Measurements from ENCODE around the gene TMEM135.
"Not testable (repeated sequence)": the region's sequence is repeated elsewhere in the genome, so short reads cannot be mapped to it uniquely, and the experiment has no call there.

The TMEM135 gene

DNA sequence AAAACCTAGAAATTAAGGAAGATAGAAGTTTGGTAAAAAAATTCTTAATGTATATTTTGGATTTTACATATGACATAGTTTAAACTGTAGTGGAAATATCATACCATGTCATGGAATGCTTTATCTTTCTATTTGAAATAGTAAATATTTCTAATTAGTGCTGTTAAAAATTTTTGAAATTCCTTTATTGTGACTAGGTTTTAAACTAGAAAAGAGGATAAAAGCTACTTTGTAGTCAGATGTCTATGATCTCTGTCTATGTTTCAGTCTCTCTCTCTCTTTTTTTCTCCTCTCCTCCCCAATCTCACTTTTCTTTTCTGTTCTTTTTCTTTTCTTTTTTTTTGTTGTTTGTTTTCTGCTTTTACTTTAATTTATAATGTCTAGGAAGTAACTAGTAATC is 226.2 kb downstream of the TMEM135 start:
- no peak overlapping the region for H2BK5ac ChIP-seq (ENCODE audit: low read length)
- H3K4me1 ChIP-seq (ENCODE audit: control insufficient read depth, low read depth, low read length): no peaks in the 10 kb centered on the region
- no peaks in the 10 kb centered on the region for H3K79me2 ChIP-seq (ENCODE audit: control insufficient read depth, insufficient read depth, low read length)
- DNase-seq: no peak
- H3K27me3 ChIP-seq (ENCODE audit: insufficient read depth, low read length, poor library complexity): no peaks in the 10 kb centered on the region
- no peak overlapping the region for H3K27ac ChIP-seq (ENCODE audit: low read depth, low read length)
- no peak overlapping the region for H3K4me2 ChIP-seq (ENCODE audit: low read length)
- H3K4me3 ChIP-seq (ENCODE audit: low read length): no peak overlapping the region
- no peak overlapping the region for H2BK15ac ChIP-seq (replicated peaks; ENCODE audit: low read depth)
- no peak overlapping the region for H2BK120ac ChIP-seq (ENCODE audit: low read depth, low read length)
- no peak overlapping the region for H3K56ac ChIP-seq (ENCODE audit: low read length)
- H3K79me1 ChIP-seq (ENCODE audit: low read length): no peaks in the 10 kb centered on the region
- no peak overlapping the region for H4K8ac ChIP-seq (ENCODE audit: low read depth, low read length)
- no peak overlapping the region for H2AK5ac ChIP-seq (ENCODE audit: low read length)
- H4K5ac ChIP-seq (ENCODE audit: low read length): no peak overlapping the region
- no peak overlapping the region for H3K9ac ChIP-seq (ENCODE audit: low read length)
- no peak overlapping the region for H3K18ac ChIP-seq (ENCODE audit: low read length)
- H3K36me3 ChIP-seq (ENCODE audit: control insufficient read depth, insufficient read depth, low read length): no peaks in the 10 kb centered on the region
- no peak overlapping the region for H3K23ac ChIP-seq (ENCODE audit: low read length)
- no peak overlapping the region for H3K4ac ChIP-seq (ENCODE audit: low read depth, low read length)

DNA sequence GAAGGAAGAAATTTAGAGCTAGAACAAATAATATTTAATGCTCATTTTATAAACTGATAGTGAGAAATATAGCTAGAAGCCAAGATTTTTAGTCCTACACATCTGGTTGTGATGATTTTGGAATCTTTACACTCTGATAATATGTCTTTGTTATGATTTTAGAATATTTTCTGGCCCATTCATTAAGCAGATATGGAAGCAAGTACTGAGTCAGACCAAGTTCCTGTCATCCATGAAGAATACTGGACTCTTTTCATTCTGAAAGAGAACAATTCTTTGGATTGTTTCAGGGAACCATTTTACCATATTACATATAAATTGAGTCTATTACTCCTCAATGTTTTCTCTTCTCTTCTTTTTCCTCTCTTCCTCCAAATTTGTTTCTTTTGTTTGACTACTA is 227.4 kb downstream of the TMEM135 start:
- H3K4me1 ChIP-seq (ENCODE audit: control insufficient read depth, low read depth, low read length): no peaks in the 10 kb centered on the region
- H3K27ac ChIP-seq (ENCODE audit: low read depth, low read length): no peak overlapping the region
- H3K27me3 ChIP-seq (ENCODE audit: insufficient read depth, low read length, poor library complexity): no peaks in the 10 kb centered on the region
- H2BK5ac ChIP-seq (ENCODE audit: low read length): no peak overlapping the region
- H3K9ac ChIP-seq (ENCODE audit: low read length): no peak overlapping the region
- H3K4ac ChIP-seq (ENCODE audit: low read depth, low read length): no peak overlapping the region
- no peak overlapping the region for H2BK15ac ChIP-seq (replicated peaks; ENCODE audit: low read depth)
- no peak overlapping the region for H4K8ac ChIP-seq (ENCODE audit: low read depth, low read length)
- H3K79me2 ChIP-seq (ENCODE audit: control insufficient read depth, insufficient read depth, low read length): no peaks in the 10 kb centered on the region
- no peaks in the 10 kb centered on the region for H3K36me3 ChIP-seq (ENCODE audit: control insufficient read depth, insufficient read depth, low read length)
- H3K4me2 ChIP-seq (ENCODE audit: low read length): no peak overlapping the region
- no peak overlapping the region for H4K5ac ChIP-seq (ENCODE audit: low read length)
- no peak overlapping the region for H3K56ac ChIP-seq (ENCODE audit: low read length)
- H3K79me1 ChIP-seq (ENCODE audit: low read length): no peaks in the 10 kb centered on the region
- no peak overlapping the region for H2AK5ac ChIP-seq (ENCODE audit: low read length)
- H3K23ac ChIP-seq (ENCODE audit: low read length): no peak overlapping the region
- no peak overlapping the region for H3K4me3 ChIP-seq (ENCODE audit: low read length)
- no peak overlapping the region for H3K18ac ChIP-seq (ENCODE audit: low read length)
- no peak for DNase-seq
- H2BK120ac ChIP-seq (ENCODE audit: low read depth, low read length): no peak overlapping the region

- no peak overlapping the region for H3K4me2 ChIP-seq (ENCODE audit: low read length)
- no peak overlapping the region for H2BK5ac ChIP-seq (ENCODE audit: low read length)
- H3K79me2 ChIP-seq (ENCODE audit: control insufficient read depth, insufficient read depth, low read length): no peaks in the 10 kb centered on the region
- H3K79me1 ChIP-seq (ENCODE audit: low read length): no peaks in the 10 kb centered on the region
- no peak overlapping the region for H3K56ac ChIP-seq (ENCODE audit: low read length)
- no peak overlapping the region for H2BK15ac ChIP-seq (replicated peaks; ENCODE audit: low read depth)
- H4K8ac ChIP-seq (ENCODE audit: low read depth, low read length): no peak overlapping the region
- no peak overlapping the region for H2AK5ac ChIP-seq (ENCODE audit: low read length)
- no peaks in the 10 kb centered on the region for H3K4me1 ChIP-seq (ENCODE audit: control insufficient read depth, low read depth, low read length)
- H3K4me3 ChIP-seq (ENCODE audit: low read length): no peak overlapping the region
- no peak for DNase-seq
- no peak overlapping the region for H2BK120ac ChIP-seq (ENCODE audit: low read depth, low read length)
- no peak overlapping the region for H3K4ac ChIP-seq (ENCODE audit: low read depth, low read length)
- H3K18ac ChIP-seq (ENCODE audit: low read length): no peak overlapping the region
- H3K27ac ChIP-seq (ENCODE audit: low read depth, low read length): no peak overlapping the region
- no peak overlapping the region for H3K9ac ChIP-seq (ENCODE audit: low read length)
- H4K5ac ChIP-seq (ENCODE audit: low read length): no peak overlapping the region
- H3K23ac ChIP-seq (ENCODE audit: low read length): no peak overlapping the region
- H3K36me3 ChIP-seq (ENCODE audit: control insufficient read depth, insufficient read depth, low read length): no peaks in the 10 kb centered on the region
- no peaks in the 10 kb centered on the region for H3K27me3 ChIP-seq (ENCODE audit: insufficient read depth, low read length, poor library complexity)
These were observed 228.2 kb downstream of the TMEM135 start for GRCh38 chr11:87265979-87266378.

DNA sequence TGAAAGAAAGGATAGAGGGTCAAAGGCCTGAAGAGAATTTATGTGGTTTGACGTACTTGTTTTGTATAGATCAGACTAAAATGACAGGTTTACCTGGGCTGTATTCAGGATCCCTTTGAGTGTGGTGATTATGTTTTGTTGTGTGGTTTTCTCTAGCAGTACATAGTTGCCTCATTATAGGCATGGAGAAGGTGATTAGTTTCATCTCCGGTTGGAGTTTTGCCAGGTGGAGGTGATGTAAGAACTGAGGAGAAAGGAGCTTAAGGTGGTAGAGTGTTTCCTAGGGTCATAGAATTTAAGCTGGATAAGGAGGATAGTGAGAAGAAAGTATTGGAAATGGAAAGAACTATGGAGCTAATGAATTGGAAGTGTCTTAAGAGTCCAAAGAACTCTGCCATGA is 229.0 kb downstream of the TMEM135 start:
- no CpG with 5 or more reads among the region's 2 CpGs for WGBS (ENCODE audit: extremely low coverage, insufficient coverage, low lambda C conversion rate)
- H2BK120ac ChIP-seq (ENCODE audit: low read depth, low read length): no peak overlapping the region
- no peak overlapping the region for H3K27ac ChIP-seq (ENCODE audit: low read depth, low read length)

GRCh38 chr11:87271951-87272350 is 234.2 kb downstream of the TMEM135 start:
- H4K8ac ChIP-seq (ENCODE audit: low read depth, low read length); H3K4me3 ChIP-seq (ENCODE audit: low read length); H3K4ac ChIP-seq (ENCODE audit: low read depth, low read length); H2AK5ac ChIP-seq (ENCODE audit: low read length); H3K79me1 ChIP-seq (ENCODE audit: low read length); H3K79me2 ChIP-seq (ENCODE audit: control insufficient read depth, insufficient read depth, low read length); H3K36me3 ChIP-seq (ENCODE audit: control insufficient read depth, insufficient read depth, low read length); H3K27ac ChIP-seq (ENCODE audit: low read depth, low read length); H3K4me1 ChIP-seq (ENCODE audit: control insufficient read depth, low read depth, low read length); H2BK15ac ChIP-seq (replicated peaks; ENCODE audit: low read depth); H3K27me3 ChIP-seq (ENCODE audit: insufficient read depth, low read length, poor library complexity); H4K5ac ChIP-seq (ENCODE audit: low read length); H2BK120ac ChIP-seq (ENCODE audit: low read depth, low read length); H2BK5ac ChIP-seq (ENCODE audit: low read length); H3K56ac ChIP-seq (ENCODE audit: low read length); H3K23ac ChIP-seq (ENCODE audit: low read length); H3K4me2 ChIP-seq (ENCODE audit: low read length); DNase-seq; H3K18ac ChIP-seq (ENCODE audit: low read length); H3K9ac ChIP-seq (ENCODE audit: low read length): not testable (repeated sequence)
- no CpG with 5 or more reads among the region's 4 CpGs for WGBS (ENCODE audit: extremely low coverage, insufficient coverage, low lambda C conversion rate)

More for the DNA sequence above, 229.0 kb downstream of the TMEM135 start:
- DNase-seq: no peak
- Histone ChIP-seq H3K23ac (ENCODE audit: low read length) (no peak overlapping the region), H3K18ac (ENCODE audit: low read length) (no peak overlapping the region), H2AK5ac (ENCODE audit: low read length) (no peak overlapping the region), H3K79me1 (ENCODE audit: low read length) (no peaks in the 10 kb centered on the region), H3K4me1 (ENCODE audit: control insufficient read depth, low read depth, low read length) (no peaks in the 10 kb centered on the region), H3K79me2 (ENCODE audit: control insufficient read depth, insufficient read depth, low read length) (no peaks in the 10 kb centered on the region), H4K8ac (ENCODE audit: low read depth, low read length) (no peak overlapping the region), H2BK5ac (ENCODE audit: low read length) (no peak overlapping the region), H3K27me3 (ENCODE audit: insufficient read depth, low read length, poor library complexity) (no peaks in the 10 kb centered on the region), H3K4me3 (ENCODE audit: low read length) (no peak overlapping the region), H3K56ac (ENCODE audit: low read length) (no peak overlapping the region), H3K4ac (ENCODE audit: low read depth, low read length) (no peak overlapping the region), H3K9ac (ENCODE audit: low read length) (no peak overlapping the region), H3K4me2 (ENCODE audit: low read length) (no peak overlapping the region), H2BK15ac (replicated peaks; ENCODE audit: low read depth) (no peak overlapping the region), H3K36me3 (ENCODE audit: control insufficient read depth, insufficient read depth, low read length) (no peaks in the 10 kb centered on the region), H4K5ac (ENCODE audit: low read length) (no peak overlapping the region)

GRCh38 chr11:87275176-87275575 is 237.4 kb downstream of the TMEM135 start:
- no CpG with 5 or more reads among the region's 1 CpG for WGBS (ENCODE audit: extremely low coverage, insufficient coverage, low lambda C conversion rate)
- Histone ChIP-seq H2AK5ac (ENCODE audit: low read length) (no peak overlapping the region), H3K4ac (ENCODE audit: low read depth, low read length) (no peak overlapping the region), H3K56ac (ENCODE audit: low read length) (no peak overlapping the region), H2BK5ac (ENCODE audit: low read length) (no peak overlapping the region), H2BK15ac (replicated peaks; ENCODE audit: low read depth) (no peak overlapping the region), H4K5ac (ENCODE audit: low read length) (no peak overlapping the region), H3K18ac (ENCODE audit: low read length) (no peak overlapping the region), H3K4me2 (ENCODE audit: low read length) (no peak overlapping the region), H4K8ac (ENCODE audit: low read depth, low read length) (no peak overlapping the region), H3K4me1 (ENCODE audit: control insufficient read depth, low read depth, low read length) (no peaks in the 10 kb centered on the region), H3K4me3 (ENCODE audit: low read length) (no peak overlapping the region), H3K79me2 (ENCODE audit: control insufficient read depth, insufficient read depth, low read length) (no peaks in the 10 kb centered on the region), H2BK120ac (ENCODE audit: low read depth, low read length) (no peak overlapping the region), H3K9ac (ENCODE audit: low read length) (no peak overlapping the region), H3K36me3 (ENCODE audit: control insufficient read depth, insufficient read depth, low read length) (no peaks in the 10 kb centered on the region), H3K79me1 (ENCODE audit: low read length) (no peaks in the 10 kb centered on the region), H3K27ac (ENCODE audit: low read depth, low read length) (no peak overlapping the region), H3K27me3 (ENCODE audit: insufficient read depth, low read length, poor library complexity) (no peaks in the 10 kb centered on the region), H3K23ac (ENCODE audit: low read length) (no peak overlapping the region)
- DNase-seq: no peak
